HepG2 (cell line): ENCODE results near the gene DAD1. TPM values are rescaled to one million over a fixed set of nuclear protein-coding genes. Genes with fewer than 3 reads are reported as not detected.
A peak's percentile ranks its signal among the peaks of the same experiment; 100 is the strongest.
"Not testable (repeated sequence)": the region's sequence is repeated elsewhere in the genome, so short reads cannot be mapped to it uniquely, and the experiment has no call there.

Experiments
- ATAC-seq: fragments of 200-7000 bp; cut with Tn5 transposase; 3 replicates; pipeline ENCODE4 v1.9.1; 2020; ENCODE audit warnings: mild to moderate bottlenecking, moderate library complexity
- BruUV-seq: library from RNA; stranded (reverse); fragments of 400-500 nt; replicated peaks from 2 replicates; lab custom pipeline; 2021; lab: Mats Ljungman, UMichigan
- CTCF ChIA-PET: fragments of 300-600 bp; formaldehyde crosslinking; extraction: SDS; loops from one replicate; lab custom pipeline; 2021; ENCODE audit warnings: low total read pairs, inconsistent platforms, low intra/inter-chr PET ratio; lab: Yijun Ruan, JAX
- POLR2A ChIA-PET: fragments of 350-600 bp; sonication (Branson Sonifier 250); formaldehyde crosslinking; loops from one replicate; lab custom pipeline; 2020; ENCODE audit warnings: antibody characterized with exemption, inconsistent platforms; lab: Yijun Ruan, JAX
- DNase-seq: peaks from one replicate; pipeline ENCODE4 v3.0.0-alpha.2; 2015; ENCODE audit warnings: low spot score
- FAIRE-seq: peaks from 3 replicates; lab custom pipeline; 2011; peaks lifted over from hg19 to GRCh38; lab: Jason Lieb, UNC
- H2AFZ ChIP-seq: one replicate; pipeline ENCODE4 v1.6.1; 2011; ENCODE audit warnings: low read length, inconsistent platforms
- H3K27ac ChIP-seq: fragments of 300-600 bp; 3 replicates; pipeline ENCODE4 v1.8.0; 2011; ENCODE audit warnings: mixed run types, mild to moderate bottlenecking, mixed read lengths, low read length, inconsistent platforms; ENCODE audit not compliant: insufficient read depth; ENCODE audit errors: extremely low read length
- H3K27me3 ChIP-seq, 2 experiments: fragments of 200-600 bp in 1 of 2; 2 replicates in 1 of 2; 3 replicates in 1 of 2; pipeline versions ENCODE4 v1.6.0 to v1.8.0; 2011; ENCODE audit warnings: low read length in 2 of 2, mild to moderate bottlenecking in 2 of 2, moderate library complexity in 2 of 2, inconsistent platforms in 1 of 2; ENCODE audit not compliant: insufficient read depth in 2 of 2, control insufficient read depth in 1 of 2
- H3K36me3 ChIP-seq, 2 experiments: fragments of 200-600 bp in 1 of 2; replicated peaks in 1 of 2; 2 replicates in 1 of 2; 3 replicates in 1 of 2; pipeline versions ENCODE4 v1.5.1 to v1.8.0; 2011; ENCODE audit warnings: low read length in 2 of 2, inconsistent platforms in 1 of 2; ENCODE audit not compliant: insufficient read depth in 2 of 2, control insufficient read depth in 1 of 2
- H3K4me1 ChIP-seq: 2 replicates; pipeline ENCODE4 v1.5.1; 2012; ENCODE audit warnings: low read length, inconsistent platforms; ENCODE audit not compliant: insufficient read depth
- H3K4me2 ChIP-seq: 2 replicates; pipeline ENCODE4 v1.6.0; 2011; ENCODE audit warnings: low read depth, low read length, inconsistent platforms
- H3K4me3 ChIP-seq, 3 experiments: fragments of 200-600 bp in 1 of 3; sonication (generic), shearing (Covaris generic) in 1 of 3; replicated peaks in 1 of 3; 2 replicates each; pipeline ENCODE4 v1.5.1; 2011 to 2016; ENCODE audit warnings: low read length in 3 of 3, inconsistent platforms in 2 of 3, low read depth in 2 of 3, mild to moderate bottlenecking in 2 of 3, control low read depth in 1 of 3, mixed read lengths in 1 of 3; ENCODE audit not compliant: insufficient read depth in 1 of 3
- H3K79me2 ChIP-seq: one replicate; pipeline ENCODE4 v1.6.1; 2011; ENCODE audit warnings: low read length, inconsistent platforms; ENCODE audit not compliant: insufficient read depth
- H3K9ac ChIP-seq: 2 replicates; pipeline ENCODE4 v1.6.0; 2011; ENCODE audit warnings: mild to moderate bottlenecking, low read depth, low read length, inconsistent platforms; ENCODE audit not compliant: insufficient read depth
- H3K9me3 ChIP-seq: 2 replicates; pipeline ENCODE4 v1.5.1; 2012; ENCODE audit warnings: mild to moderate bottlenecking, low read length
- H4K20me1 ChIP-seq: 2 replicates; pipeline ENCODE4 v1.6.0; 2011; ENCODE audit warnings: inconsistent platforms, mild to moderate bottlenecking, low read length, moderate library complexity; ENCODE audit not compliant: insufficient read depth
- ELF1 ChIP-seq: sonication (generic); formaldehyde crosslinking; IDR thresholded peaks from 2 replicates; pipeline ENCODE4 v1.4.0; 2020; ENCODE audit warnings: missing genetic modification reagents
- FOXC1 ChIP-seq: sonication (generic); formaldehyde crosslinking; IDR thresholded peaks from 2 replicates; pipeline ENCODE4 v1.8.0; 2022; ENCODE audit warnings: mild to moderate bottlenecking, missing genetic modification reagents, borderline replicate concordance
- ISL2 ChIP-seq: sonication (generic); formaldehyde crosslinking; IDR thresholded peaks from 2 replicates; pipeline ENCODE4 v1.5.0; 2020; ENCODE audit warnings: missing genetic modification reagents
- KAT7 ChIP-seq: IDR thresholded peaks from 2 replicates; pipeline ENCODE4 v1.6.1; 2018; ENCODE audit warnings: borderline replicate concordance, missing compliant biosample characterization
- MTF2 ChIP-seq: sonication (generic); formaldehyde crosslinking; IDR thresholded peaks from 2 replicates; pipeline ENCODE4 v1.5.0; 2020; ENCODE audit warnings: missing genetic modification reagents, borderline replicate concordance
- NAIF1 ChIP-seq: sonication (generic); formaldehyde crosslinking; IDR thresholded peaks from 2 replicates; pipeline ENCODE4 v1.5.0; 2020; ENCODE audit warnings: mild to moderate bottlenecking, missing genetic modification reagents, borderline replicate concordance
- NR2F1 ChIP-seq, 2 experiments: fragments of 450-650 bp in 1 of 2; formaldehyde crosslinking in 1 of 2; IDR thresholded peaks; 2 replicates each; pipeline versions ENCODE4 v1.5.0 to v1.6.1; 2016 to 2020; ENCODE audit warnings: mild to moderate bottlenecking in 1 of 2, missing compliant biosample characterization in 1 of 2, missing genetic modification reagents in 1 of 2, moderate library complexity in 1 of 2
- YEATS2 ChIP-seq: sonication (generic); formaldehyde crosslinking; IDR thresholded peaks from 2 replicates; pipeline ENCODE4 v1.4.0; 2020; ENCODE audit warnings: missing genetic modification reagents, borderline replicate concordance
- ZC3H13 ChIP-seq: sonication (generic); formaldehyde crosslinking; IDR thresholded peaks from 2 replicates; pipeline ENCODE4 v1.8.1; 2023; ENCODE audit warnings: mild to moderate bottlenecking, missing genetic modification reagents, moderate library complexity
- ZMYM4 ChIP-seq: sonication (generic); formaldehyde crosslinking; IDR thresholded peaks from 2 replicates; pipeline ENCODE4 v1.8.1; 2023; ENCODE audit warnings: mild to moderate bottlenecking, missing genetic modification reagents
- ZNF24 ChIP-seq: fragments of 450-650 bp; IDR thresholded peaks from 2 replicates; pipeline ENCODE4 v1.6.1; 2017; ENCODE audit warnings: antibody characterized with exemption, mild to moderate bottlenecking
- ZNF501 ChIP-seq: sonication (generic); formaldehyde crosslinking; IDR thresholded peaks from 2 replicates; pipeline ENCODE4 v1.5.1; 2020; ENCODE audit warnings: mild to moderate bottlenecking, moderate library complexity, missing genetic modification reagents
- WGBS: methylation state at CpG from one replicate; pipeline ENCODE4 v1.1.6; 2017; ENCODE audit warnings: low lambda C conversion rate; 5-methylcytosine and 5-hydroxymethylcytosine counted together
- in situ Hi-C: cut with HindIII; loops from 2 replicates; pipeline ENCODE4 v1.10.0; 2017; ENCODE audit warnings: low pct_unique_long_range_greater_than_20kb; ENCODE audit not compliant: extremely low pct_ligation_motif_present
- intact Hi-C: fragments of 100-400 bp; cut with micrococcal nuclease; formaldehyde crosslinking; loops from one replicate; pipeline ENCODE4 v1.10.0; 2022; ENCODE audit not compliant: unreplicated experiment
- polyA plus RNA-seq, 8 experiments: library from polyadenylated mRNA; depleted of rRNA in 3 of 8; stranded (reverse) in 7 of 8; unstranded in 1 of 8; fragments of >200 nt; fragmentation: Illumina TruSeq in 4 of 8; extraction: Trizol in 4 of 8; gene quantifications; 2 replicates each; pipeline versions ENCODE4 v1.2.1 to v1.2.3, GENCODE V29; 2011 to 2016; ENCODE audit warnings: low read depth in 4 of 8, missing spikeins in 1 of 8, mixed read lengths in 1 of 8; ENCODE audit not compliant: insufficient read depth in 1 of 8
- total RNA-seq, 5 experiments: library from RNA; depleted of rRNA; stranded (reverse); fragments of >200 nt; fragmentation: Illumina TruSeq; extraction: Trizol; gene quantifications; 2 replicates each; pipeline ENCODE4 v1.2.3, GENCODE V29; 2016; ENCODE audit warnings: low read depth in 1 of 5
- TF ChIP-seq, protein P1 (sequence below): sonication (generic); formaldehyde crosslinking; IDR thresholded peaks from 2 replicates; pipeline ENCODE4 v1.8.1; 2023; ENCODE audit warnings: mild to moderate bottlenecking, missing genetic modification reagents, borderline replicate concordance
- TF ChIP-seq, protein P2 (sequence below): sonication (generic); formaldehyde crosslinking; IDR thresholded peaks from 2 replicates; pipeline ENCODE4 v1.5.1; 2020; ENCODE audit warnings: mild to moderate bottlenecking, missing genetic modification reagents, borderline replicate concordance
- TF ChIP-seq, protein P3 (sequence below): sonication (generic); formaldehyde crosslinking; conservative IDR thresholded peaks from 2 replicates; pipeline ENCODE4 v1.8.1; 2023; ENCODE audit warnings: missing genetic modification reagents

The DAD1 gene
- total and polyA plus RNA-seq, 2 of the 13 experiments (the other 11 are each of a cell fraction or from before 2014, with no cell fraction given): 558 to 626 TPM

DNA sequence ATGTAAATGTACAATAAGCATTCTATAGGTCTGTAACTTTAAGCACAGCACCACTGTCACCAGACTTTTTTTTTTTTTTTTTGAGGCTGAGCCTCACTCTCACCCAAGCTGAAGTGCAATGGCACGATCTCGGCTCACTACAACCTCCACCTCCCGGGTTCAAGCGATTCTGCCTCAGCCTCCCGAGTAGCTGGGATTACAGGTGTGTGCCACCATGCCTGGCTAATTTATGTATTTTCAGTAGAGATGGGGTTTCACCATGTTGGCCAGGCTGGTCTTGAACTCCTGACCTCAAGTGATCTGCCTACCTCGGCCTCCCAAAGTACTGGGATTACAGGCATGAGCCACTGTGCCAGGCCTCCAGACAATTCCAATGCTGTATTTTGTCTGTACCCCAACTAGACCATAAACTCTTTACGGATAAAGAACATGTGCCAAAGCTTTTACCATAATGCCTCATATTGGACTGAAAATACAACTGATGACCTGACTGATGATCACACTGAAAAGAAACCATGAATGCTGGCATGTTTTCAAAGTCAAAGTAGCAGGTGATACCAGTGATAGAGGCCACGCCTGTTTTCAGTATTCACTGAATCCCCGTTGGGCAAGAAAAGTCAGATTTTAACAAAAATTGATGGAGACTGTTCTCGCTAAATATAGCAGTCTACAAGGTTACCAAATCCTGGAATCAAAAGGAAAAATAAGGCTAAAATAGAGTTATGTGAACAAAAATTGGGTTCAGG lies 1.2 kb downstream of the DAD1 start:
- ATAC-seq, BruUV-seq, H2AFZ ChIP-seq, H4K20me1 ChIP-seq, DNase-seq, H3K9me3 ChIP-seq, H3K27me3 ChIP-seq, FAIRE-seq: not testable (repeated sequence)
- peak overlapping the region; percentile 90 for H3K9ac ChIP-seq
- intact Hi-C loops (loop anchor here (10.0 kb wide), 1 partner anchor 1857 kb away; the partner anchor contains the start of gene SDR39U1), in situ Hi-C loops (loop anchor here (25.0 kb wide), 1 partner anchor 1524 kb away; the partner anchor contains the start of genes DCAF11 and NRL)
- peaks cover 51% of the 10 kb centered on the region for H3K79me2 ChIP-seq
- H3K4me2 ChIP-seq: peak overlapping the region; percentile 84
- 78% methylated on average over 10 of the region's 10 CpGs for WGBS
- peak overlapping the region; percentile 85 to 92 (median 86) for H3K4me3 ChIP-seq
- ChIA-PET CTCF (interaction anchor here (2.8 kb wide), 1 partner anchor 18 kb away, joined by 16 read pairs; no protein-coding TSS in a partner anchor), POLR2A (interaction anchor here (2.2 to 4.0 kb wide), 5 partner anchors 11 to 284 kb away, joined by 19 to 139 read pairs (median 34); partner anchors contain the start of genes ABHD4, LRP10 and OXA1L)
- peaks cover 56% of the 10 kb centered on the region for H3K4me1 ChIP-seq
- H3K36me3 ChIP-seq: peaks cover 3 to 14% of the 10 kb centered on the region in 2 experiments
- peak overlapping the region; percentile 72 for H3K27ac ChIP-seq
- TF ChIP-seq FOXC1 (CRISPR knock-in tag) (0 out of 2 replicates have a peak, but pooled peaks have one; percentile 35), ZMYM4 (CRISPR knock-in tag) (0 out of 2 replicates have a peak, but pooled peaks have one; percentile 24), KAT7 (CRISPR knock-in tag) (0 out of 2 replicates have a peak, but pooled peaks have one; percentile 4), MTF2 (0 out of 2 replicates have a peak, but pooled peaks have one; percentile 40), ELF1 (CRISPR knock-in tag) (0 out of 2 replicates have a peak, but pooled peaks have one; percentile 18), NAIF1 (CRISPR knock-in tag) (peak; percentile 58; the same call in 1 of the 2 replicates), NR2F1 (CRISPR knock-in tag; IDR thresholded peaks at IDR 0.05) (peak in 1 of 2 experiments; percentile 6; a peak in 1 of 4 replicates), ISL2 (CRISPR knock-in tag) (0 out of 2 replicates have a peak, but pooled peaks have one; percentile 13), ZNF24 (0 out of 2 replicates have a peak, but pooled peaks have one; percentile 3), ZC3H13 (CRISPR knock-in tag) (0 out of 2 replicates have a peak, but pooled peaks have one; percentile 21), ZNF501 (peak; percentile 52), YEATS2 (CRISPR knock-in tag) (peak; percentile 48; the same call in 1 of the 2 replicates)
- TF ChIP-seq, protein P1, sequence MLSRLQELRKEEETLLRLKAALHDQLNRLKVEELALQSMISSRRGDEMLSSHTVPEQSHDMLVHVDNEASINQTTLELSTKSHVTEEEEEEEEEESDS (CRISPR knock-in tag): 0 out of 2 replicates have a peak, but pooled peaks have one; percentile 46
- TF ChIP-seq, protein P2, sequence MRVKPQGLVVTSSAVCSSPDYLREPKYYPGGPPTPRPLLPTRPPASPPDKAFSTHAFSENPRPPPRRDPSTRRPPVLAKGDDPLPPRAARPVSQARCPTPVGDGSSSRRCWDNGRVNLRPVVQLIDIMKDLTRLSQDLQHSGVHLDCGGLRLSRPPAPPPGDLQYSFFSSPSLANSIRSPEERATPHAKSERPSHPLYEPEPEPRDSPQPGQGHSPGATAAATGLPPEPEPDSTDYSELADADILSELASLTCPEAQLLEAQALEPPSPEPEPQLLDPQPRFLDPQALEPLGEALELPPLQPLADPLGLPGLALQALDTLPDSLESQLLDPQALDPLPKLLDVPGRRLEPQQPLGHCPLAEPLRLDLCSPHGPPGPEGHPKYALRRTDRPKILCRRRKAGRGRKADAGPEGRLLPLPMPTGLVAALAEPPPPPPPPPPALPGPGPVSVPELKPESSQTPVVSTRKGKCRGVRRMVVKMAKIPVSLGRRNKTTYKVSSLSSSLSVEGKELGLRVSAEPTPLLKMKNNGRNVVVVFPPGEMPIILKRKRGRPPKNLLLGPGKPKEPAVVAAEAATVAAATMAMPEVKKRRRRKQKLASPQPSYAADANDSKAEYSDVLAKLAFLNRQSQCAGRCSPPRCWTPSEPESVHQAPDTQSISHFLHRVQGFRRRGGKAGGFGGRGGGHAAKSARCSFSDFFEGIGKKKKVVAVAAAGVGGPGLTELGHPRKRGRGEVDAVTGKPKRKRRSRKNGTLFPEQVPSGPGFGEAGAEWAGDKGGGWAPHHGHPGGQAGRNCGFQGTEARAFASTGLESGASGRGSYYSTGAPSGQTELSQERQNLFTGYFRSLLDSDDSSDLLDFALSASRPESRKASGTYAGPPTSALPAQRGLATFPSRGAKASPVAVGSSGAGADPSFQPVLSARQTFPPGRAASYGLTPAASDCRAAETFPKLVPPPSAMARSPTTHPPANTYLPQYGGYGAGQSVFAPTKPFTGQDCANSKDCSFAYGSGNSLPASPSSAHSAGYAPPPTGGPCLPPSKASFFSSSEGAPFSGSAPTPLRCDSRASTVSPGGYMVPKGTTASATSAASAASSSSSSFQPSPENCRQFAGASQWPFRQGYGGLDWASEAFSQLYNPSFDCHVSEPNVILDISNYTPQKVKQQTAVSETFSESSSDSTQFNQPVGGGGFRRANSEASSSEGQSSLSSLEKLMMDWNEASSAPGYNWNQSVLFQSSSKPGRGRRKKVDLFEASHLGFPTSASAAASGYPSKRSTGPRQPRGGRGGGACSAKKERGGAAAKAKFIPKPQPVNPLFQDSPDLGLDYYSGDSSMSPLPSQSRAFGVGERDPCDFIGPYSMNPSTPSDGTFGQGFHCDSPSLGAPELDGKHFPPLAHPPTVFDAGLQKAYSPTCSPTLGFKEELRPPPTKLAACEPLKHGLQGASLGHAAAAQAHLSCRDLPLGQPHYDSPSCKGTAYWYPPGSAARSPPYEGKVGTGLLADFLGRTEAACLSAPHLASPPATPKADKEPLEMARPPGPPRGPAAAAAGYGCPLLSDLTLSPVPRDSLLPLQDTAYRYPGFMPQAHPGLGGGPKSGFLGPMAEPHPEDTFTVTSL (CRISPR knock-in tag): peak; percentile 7; the same call in 1 of the 2 replicates
- TF ChIP-seq, protein P3, sequence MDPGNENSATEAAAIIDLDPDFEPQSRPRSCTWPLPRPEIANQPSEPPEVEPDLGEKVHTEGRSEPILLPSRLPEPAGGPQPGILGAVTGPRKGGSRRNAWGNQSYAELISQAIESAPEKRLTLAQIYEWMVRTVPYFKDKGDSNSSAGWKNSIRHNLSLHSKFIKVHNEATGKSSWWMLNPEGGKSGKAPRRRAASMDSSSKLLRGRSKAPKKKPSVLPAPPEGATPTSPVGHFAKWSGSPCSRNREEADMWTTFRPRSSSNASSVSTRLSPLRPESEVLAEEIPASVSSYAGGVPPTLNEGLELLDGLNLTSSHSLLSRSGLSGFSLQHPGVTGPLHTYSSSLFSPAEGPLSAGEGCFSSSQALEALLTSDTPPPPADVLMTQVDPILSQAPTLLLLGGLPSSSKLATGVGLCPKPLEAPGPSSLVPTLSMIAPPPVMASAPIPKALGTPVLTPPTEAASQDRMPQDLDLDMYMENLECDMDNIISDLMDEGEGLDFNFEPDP (CRISPR knock-in tag): peak; percentile 95; the same call in 1 of the 2 replicates
